Measurements from ENCODE around the gene CAPN14.

The CAPN14 gene

GRCh38 chr2:31217465-31218200 lies at the start of gene CAPN14:
Gene CAPN14 (minus strand): TSS chr2:31217515. CDS start chr2:31205447, 12,068 bp downstream.
- no peak for DNase-seq (ENCODE audit: low spot score)

- no peak for DNase-seq (ENCODE audit: low spot score)
Measured at GRCh38 chr2:31266804-31267203, 49.5 kb upstream of the CAPN14 start.

DNA sequence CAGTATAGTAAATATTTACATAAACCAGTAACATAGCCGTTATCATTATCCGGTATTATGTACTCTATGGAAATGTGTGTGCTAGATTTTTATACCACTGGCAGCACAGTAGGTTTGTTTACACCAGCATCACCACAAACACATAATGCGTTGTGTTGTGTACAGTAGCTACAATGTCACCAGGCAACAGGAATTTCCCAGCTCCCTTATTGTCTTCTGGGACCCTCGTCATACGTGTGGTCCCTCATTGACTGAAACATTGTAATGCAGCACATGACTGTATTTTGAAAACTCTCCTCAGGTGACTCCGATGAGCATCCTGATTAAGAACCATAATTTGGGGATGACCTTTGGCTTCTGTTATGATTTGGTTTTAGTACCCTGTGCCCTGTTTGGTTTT lies 47.9 kb upstream of the CAPN14 start:
- no peak for DNase-seq (ENCODE audit: low spot score)

DNA sequence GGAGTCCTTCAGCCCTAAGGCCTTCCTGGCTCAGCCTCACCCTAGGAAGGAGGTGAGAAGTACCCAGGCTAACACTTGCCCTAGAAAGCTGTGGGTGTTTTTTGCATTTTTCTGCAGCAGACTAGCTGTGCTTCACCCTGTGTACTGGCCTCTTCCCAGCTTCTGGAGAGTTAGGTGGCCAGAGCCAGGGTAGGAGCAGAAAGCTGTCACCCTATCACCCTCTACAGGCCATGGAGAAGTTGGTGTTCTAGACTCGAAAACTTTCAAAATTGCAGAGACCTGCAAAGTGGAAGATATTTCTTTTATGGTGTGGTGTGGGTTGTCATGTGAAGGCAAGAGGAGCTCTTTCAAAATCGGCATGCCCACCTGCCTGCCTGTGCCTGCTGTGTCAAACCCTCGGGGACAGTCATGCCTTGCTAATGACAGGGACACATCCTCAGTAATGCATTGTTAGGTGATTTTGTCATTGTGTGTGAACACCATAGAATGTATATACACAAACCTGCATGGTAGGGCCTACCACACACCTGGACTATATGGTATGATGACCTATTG lies 46.4 kb upstream of the CAPN14 start:
- no peak for DNase-seq (ENCODE audit: low spot score)

GRCh38 chr2:31260870-31261269 lies 43.6 kb upstream of the CAPN14 start:
- DNase-seq (ENCODE audit: low spot score): no peak

- DNase-seq (ENCODE audit: low spot score): no peak
Measured at GRCh38 chr2:31259075-31259474, 41.8 kb upstream of the CAPN14 start.

DNA sequence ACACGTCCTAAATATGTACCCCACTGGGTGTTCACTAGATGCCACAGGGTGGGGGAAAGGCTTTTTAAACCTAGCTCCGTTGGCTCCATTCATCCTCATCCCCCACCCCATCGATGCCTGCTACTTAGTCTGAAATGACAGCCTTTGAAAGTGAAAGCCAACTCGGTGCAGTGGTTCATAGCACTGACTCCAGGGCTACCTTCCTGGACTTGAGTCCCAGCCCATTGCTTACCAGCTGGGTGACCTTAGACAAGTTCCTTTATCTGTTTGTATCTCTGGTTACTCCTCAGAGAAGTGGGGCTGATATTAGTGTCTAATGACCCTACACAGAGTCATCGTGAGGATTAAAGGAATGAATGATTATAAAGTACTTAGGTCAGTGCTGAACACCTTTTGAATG lies 41.0 kb upstream of the CAPN14 start:
- DNase-seq (ENCODE audit: low spot score): no peak

DNA sequence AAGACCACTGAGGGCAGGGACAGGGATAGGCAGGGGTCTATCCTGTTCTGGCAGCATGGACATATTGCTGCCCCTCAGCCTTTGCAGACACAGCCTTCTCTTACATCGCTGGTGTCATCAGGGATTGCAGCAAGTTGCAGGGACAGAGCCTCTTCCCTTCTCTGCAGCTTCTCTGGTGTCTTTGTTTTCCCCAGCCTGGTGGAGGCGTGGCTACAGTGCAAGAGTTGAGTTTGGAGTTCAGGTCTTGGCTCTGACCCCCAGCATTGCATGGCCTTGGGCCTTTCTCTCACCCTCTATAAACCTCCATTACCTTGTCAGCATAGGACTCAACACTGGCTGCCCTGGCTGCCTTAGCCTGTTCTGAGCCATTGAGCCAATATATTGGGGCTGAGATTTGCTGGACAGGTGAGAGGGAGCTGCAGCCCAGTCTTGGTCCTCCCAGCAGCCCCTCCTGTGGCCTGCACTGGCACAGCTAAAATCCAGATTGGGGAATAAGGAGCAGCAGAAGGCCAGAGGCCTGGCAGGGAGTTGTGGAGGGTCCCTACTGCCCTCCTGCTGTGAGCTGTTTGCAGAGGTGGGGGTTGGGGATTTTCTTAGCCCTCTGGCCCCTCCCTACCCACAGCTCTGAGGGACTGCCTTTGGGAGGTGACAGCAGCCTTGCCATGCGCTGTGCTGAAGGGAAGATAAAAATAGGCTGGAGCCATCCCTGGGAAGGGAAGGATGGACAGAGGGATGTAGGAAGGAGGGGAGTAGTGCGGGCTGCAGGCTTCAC lies 39.5 kb upstream of the CAPN14 start:
- no peak for DNase-seq (ENCODE audit: low spot score)

DNA sequence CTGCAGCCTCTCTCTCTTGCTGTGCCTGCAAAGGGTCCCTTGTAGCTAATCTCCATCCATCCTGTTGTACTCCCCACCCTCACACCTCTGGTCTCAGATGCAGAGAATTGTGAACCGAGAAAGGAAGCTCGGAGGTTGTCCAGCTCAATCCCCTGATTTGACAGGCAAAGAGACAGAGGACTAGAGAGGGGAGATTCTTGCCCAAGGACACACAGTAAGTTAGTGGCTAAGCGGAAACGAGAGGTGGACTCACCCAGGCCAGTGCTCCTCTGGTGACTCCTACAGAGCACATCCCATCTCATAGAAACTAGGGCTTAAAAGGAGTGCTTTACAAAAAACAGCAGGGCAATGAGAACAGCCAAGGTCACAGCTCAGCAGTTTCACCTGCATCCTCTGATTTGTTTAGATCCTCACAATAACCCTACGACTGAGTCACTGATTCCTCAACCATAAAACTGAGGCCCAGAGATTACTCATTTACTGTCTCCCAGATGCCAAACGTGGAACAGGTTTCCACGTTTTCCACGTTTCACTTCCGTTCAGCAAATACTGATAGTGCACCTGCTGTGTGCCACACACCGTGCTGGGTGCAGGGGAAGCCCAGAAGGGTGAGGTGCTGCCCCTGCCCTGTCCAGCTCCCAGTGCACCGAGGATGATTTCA lies 38.7 kb upstream of the CAPN14 start:
- DNase-seq (ENCODE audit: low spot score): no peak

- DNase-seq (ENCODE audit: low spot score): no peak
Measured at GRCh38 chr2:31254237-31255203, 37.2 kb upstream of the CAPN14 start.

GRCh38 chr2:31253356-31254131 lies 36.2 kb upstream of the CAPN14 start:
- peak; percentile 22 for DNase-seq (ENCODE audit: low spot score)

- no peak for DNase-seq (ENCODE audit: low spot score)
Measured at GRCh38 chr2:31251851-31252250, 34.5 kb upstream of the CAPN14 start.

- DNase-seq (ENCODE audit: low spot score): no peak
Measured at GRCh38 chr2:31251018-31251417, 33.7 kb upstream of the CAPN14 start.

DNA sequence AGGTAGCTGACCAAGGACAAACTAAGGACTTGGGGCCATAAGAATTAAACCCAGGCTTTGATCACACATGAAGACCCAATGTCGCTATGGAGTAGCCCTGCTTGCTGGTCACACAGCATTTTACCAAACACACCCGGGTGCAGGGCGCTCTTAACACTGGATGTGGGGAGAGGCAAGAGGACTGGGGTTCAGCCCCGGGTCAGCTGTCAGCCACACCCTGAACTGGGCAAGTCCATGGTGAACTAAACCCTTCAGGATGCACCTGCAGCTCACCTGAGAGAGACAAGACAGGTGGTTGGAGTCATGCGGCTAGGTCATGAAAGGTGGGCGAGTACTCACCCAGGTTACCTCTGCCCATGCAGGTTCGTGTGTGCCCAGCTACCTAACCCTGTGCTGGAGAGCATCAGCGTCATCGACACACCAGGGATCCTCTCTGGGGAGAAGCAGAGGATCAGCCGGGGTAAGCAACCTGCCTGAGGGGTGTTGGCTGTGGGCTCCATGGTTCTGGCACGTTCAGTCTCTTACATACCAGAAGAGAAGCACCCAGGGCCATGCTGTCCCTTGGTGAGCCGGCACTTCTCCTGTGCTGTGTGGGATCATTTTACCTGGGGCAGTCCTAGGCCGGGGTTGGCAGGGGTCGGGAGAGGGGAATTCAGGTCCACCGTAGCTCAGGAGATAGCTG lies 31.8 kb upstream of the CAPN14 start:
- no peak for DNase-seq (ENCODE audit: low spot score)

DNA sequence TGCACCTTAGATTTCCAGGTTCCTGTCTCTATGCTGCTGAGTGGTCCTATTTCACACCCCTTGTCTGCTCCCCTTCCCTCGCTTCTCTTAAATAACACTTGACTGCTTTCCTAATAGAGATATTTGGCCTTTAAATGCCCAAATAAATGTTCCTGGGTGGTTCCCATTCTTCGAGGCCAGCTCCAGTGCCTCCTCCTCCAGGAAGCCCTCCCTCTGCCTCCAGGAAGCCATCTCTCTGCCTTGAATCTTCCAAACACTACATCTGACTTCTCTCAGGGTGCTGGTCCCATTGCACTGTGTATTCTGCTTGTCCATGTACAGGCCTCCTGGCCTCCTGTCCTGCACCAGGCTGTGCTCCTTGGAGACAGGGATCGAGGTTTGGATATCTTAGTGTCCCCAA lies 30.8 kb upstream of the CAPN14 start:
- no peak for DNase-seq (ENCODE audit: low spot score)

- DNase-seq (ENCODE audit: low spot score): no peak
Measured at GRCh38 chr2:31247711-31248110, 30.4 kb upstream of the CAPN14 start.

GRCh38 chr2:31246184-31246852 lies 29.0 kb upstream of the CAPN14 start:
- DNase-seq (ENCODE audit: low spot score): no peak

- no peak for DNase-seq (ENCODE audit: low spot score)
Measured at GRCh38 chr2:31244101-31244500, 26.8 kb upstream of the CAPN14 start.

DNA sequence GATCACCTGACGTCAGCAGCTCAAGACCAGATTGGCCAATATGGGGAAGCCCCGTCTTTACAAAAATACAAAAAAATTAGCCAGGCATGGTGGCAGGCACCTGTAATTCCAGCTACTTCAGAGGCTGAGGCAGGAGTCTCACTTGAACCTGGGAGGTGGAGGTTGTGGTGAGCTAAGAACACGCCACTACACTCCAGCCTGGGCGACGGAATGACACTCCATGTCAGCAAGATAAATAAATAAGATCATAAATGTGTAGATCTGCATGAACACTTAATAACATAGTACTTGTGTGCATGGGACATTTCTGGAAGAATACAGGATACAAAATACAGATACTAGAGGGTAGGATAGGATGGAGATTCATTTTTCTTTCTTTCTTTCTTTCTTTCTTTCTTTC lies 25.7 kb upstream of the CAPN14 start:
- DNase-seq (ENCODE audit: low spot score): no peak
